ENCODE results near the gene SP6.

Gene SP6

GRCh38 chr17:47802341-47803022 is 48.5 kb downstream of the SP6 start:
- H3K4me3 ChIP-seq (replicated peaks; ENCODE audit: insufficient read depth, low read length), result no peak overlapping the region
- peak in 1 of 2 experiments; percentile 51 for DNase-seq (ENCODE audit: low read depth in 1 of 2, low spot score in 1 of 2)
- no peak overlapping the region for H3K27ac ChIP-seq (replicated peaks)
- peak; percentile 66 for TF ChIP-seq CTCF (IDR thresholded peaks at IDR 0.05; ENCODE audit: insufficient read depth, low read length)
- no peak for TF ChIP-seq REST (IDR thresholded peaks at IDR 0.05; ENCODE audit: insufficient replicate concordance, low read depth)
- H3K27me3 ChIP-seq (ENCODE audit: insufficient read depth, poor library complexity, severe bottlenecking), result no peaks in the 10 kb centered on the region

- Histone ChIP-seq H3K27ac (replicated peaks) (no peak overlapping the region), H3K4me3 (replicated peaks; ENCODE audit: insufficient read depth, low read length) (no peak overlapping the region), H3K27me3 (ENCODE audit: insufficient read depth, poor library complexity, severe bottlenecking) (no peaks in the 10 kb centered on the region)
- TF ChIP-seq CTCF (IDR thresholded peaks at IDR 0.05; ENCODE audit: insufficient read depth, low read length), result no peak
- no peak for DNase-seq (ENCODE audit: low read depth in 1 of 2, low spot score in 1 of 2)
Observed at GRCh38 chr17:47801906-47802305, 49.1 kb downstream of the SP6 start.

GRCh38 chr17:47801176-47801765 is 49.7 kb downstream of the SP6 start:
- TF ChIP-seq GABPA (IDR thresholded peaks at IDR 0.05; ENCODE audit: low read depth) (no peak), REST (IDR thresholded peaks at IDR 0.05; ENCODE audit: insufficient replicate concordance, low read depth) (no peak), POLR2AphosphoS5 (IDR thresholded peaks at IDR 0.05; ENCODE audit: low read depth) (no peak), CTCF (IDR thresholded peaks at IDR 0.05; ENCODE audit: insufficient read depth, low read length) (no peak), SPI1 (IDR thresholded peaks at IDR 0.05; ENCODE audit: borderline replicate concordance, low read depth) (no peak)
- DNase-seq (ENCODE audit: low read depth in 1 of 2, low spot score in 1 of 2), result no peak
- H3K4me3 ChIP-seq (replicated peaks; ENCODE audit: insufficient read depth, low read length), result no peak overlapping the region
- H3K27ac ChIP-seq (replicated peaks), result no peak overlapping the region
- H3K27me3 ChIP-seq (ENCODE audit: insufficient read depth, poor library complexity, severe bottlenecking), result no peaks in the 10 kb centered on the region

GRCh38 chr17:47800686-47801085 is 50.3 kb downstream of the SP6 start:
- H3K27ac ChIP-seq (replicated peaks), result no peak overlapping the region
- no peak overlapping the region for H3K4me3 ChIP-seq (replicated peaks; ENCODE audit: insufficient read depth, low read length)
- TF ChIP-seq REST (IDR thresholded peaks at IDR 0.05; ENCODE audit: insufficient replicate concordance, low read depth) (no peak), SPI1 (IDR thresholded peaks at IDR 0.05; ENCODE audit: borderline replicate concordance, low read depth) (no peak), GABPA (IDR thresholded peaks at IDR 0.05; ENCODE audit: low read depth) (no peak), CTCF (IDR thresholded peaks at IDR 0.05; ENCODE audit: insufficient read depth, low read length) (no peak), POLR2AphosphoS5 (IDR thresholded peaks at IDR 0.05; ENCODE audit: low read depth) (no peak)
- no peak for DNase-seq (ENCODE audit: low read depth in 1 of 2, low spot score in 1 of 2)
- peaks cover 2% of the 10 kb centered on the region for H3K27me3 ChIP-seq (ENCODE audit: insufficient read depth, poor library complexity, severe bottlenecking)
